HEK293 (cell line): ENCODE results near the gene CNPPD1.

Experiments
- CTCF ChIA-PET: fragments of 350-600 bp; formaldehyde crosslinking; extraction: SDS; loops from one replicate; lab custom pipeline; 2021; ENCODE audit warnings: antibody characterized with exemption; lab: Yijun Ruan, JAX
- POLR2A ChIA-PET: fragments of 300-600 bp; formaldehyde crosslinking; extraction: SDS; loops from one replicate; lab custom pipeline; 2020; ENCODE audit warnings: antibody characterized with exemption, inconsistent platforms; lab: Yijun Ruan, JAX
- H3K27ac ChIP-seq: fragments of 200-500 bp; sonication (Bioruptor generic); 2 replicates; pipeline ENCODE4 v1.5.1; 2014; ENCODE audit warnings: low read depth, low read length, control low read depth, inconsistent platforms; ENCODE audit errors: extremely low read depth
- H3K36me3 ChIP-seq, 2 experiments: fragments of 200-500 bp in 1 of 2; sonication (Bioruptor generic) in 1 of 2; 1 replicate in 1 of 2; 2 replicates in 1 of 2; pipeline ENCODE4 v1.5.1; 2014 to 2017; ENCODE audit warnings: inconsistent platforms in 2 of 2, low read length in 2 of 2; ENCODE audit not compliant: control insufficient read depth in 2 of 2, insufficient read depth in 1 of 2
- H3K4me1 ChIP-seq: fragments of 200-500 bp; sonication (Bioruptor generic); 2 replicates; pipeline ENCODE4 v1.5.1; 2014; ENCODE audit warnings: mild to moderate bottlenecking, low read length, inconsistent platforms; ENCODE audit not compliant: control insufficient read depth, insufficient read depth
- H3K4me3 ChIP-seq: 2 replicates; pipeline ENCODE4 v1.5.1; 2011; ENCODE audit warnings: low read depth, mild to moderate bottlenecking, control low read depth, low read length, moderate library complexity
- H3K9me3 ChIP-seq: fragments of 200-500 bp; sonication (Bioruptor generic); 2 replicates; pipeline ENCODE4 v1.5.1; 2014; ENCODE audit warnings: low read depth, low read length, inconsistent platforms; ENCODE audit not compliant: control insufficient read depth, insufficient read depth
- BCL11A ChIP-seq: fragments of 450-650 bp; formaldehyde crosslinking; IDR thresholded peaks from 2 replicates; pipeline ENCODE4 v1.5.1; 2016; ENCODE audit warnings: low read depth, missing biosample characterization, missing genetic modification characterization
- MEIS1 ChIP-seq: sonication (generic); formaldehyde crosslinking; IDR thresholded peaks from 2 replicates; pipeline ENCODE4 v1.8.1; 2022; ENCODE audit warnings: missing genetic modification reagents, mild to moderate bottlenecking, borderline replicate concordance
- OVOL3 ChIP-seq: fragments of 450-650 bp; formaldehyde crosslinking; IDR thresholded peaks from 2 replicates; pipeline ENCODE4 v1.5.1; 2016; ENCODE audit warnings: missing biosample characterization, missing genetic modification characterization
- PRDM4 ChIP-seq: fragments of 450-650 bp; formaldehyde crosslinking; IDR thresholded peaks from 2 replicates; pipeline ENCODE4 v1.5.1; 2017; ENCODE audit warnings: missing biosample characterization, missing genetic modification characterization
- SCRT1 ChIP-seq: fragments of 450-650 bp; formaldehyde crosslinking; IDR thresholded peaks from 2 replicates; pipeline ENCODE4 v1.5.1; 2016; ENCODE audit warnings: missing biosample characterization, missing genetic modification characterization, borderline replicate concordance
- ZBTB10 ChIP-seq: fragments of 450-650 bp; formaldehyde crosslinking; IDR thresholded peaks from 2 replicates; pipeline ENCODE4 v1.5.1; 2016; ENCODE audit warnings: missing biosample characterization, missing genetic modification characterization
- ZBTB44 ChIP-seq: fragments of 450-650 bp; IDR thresholded peaks from 2 replicates; pipeline ENCODE4 v1.5.1; 2018; ENCODE audit warnings: missing biosample characterization, mild to moderate bottlenecking, missing genetic modification characterization
- ZBTB8A ChIP-seq: fragments of 450-650 bp; formaldehyde crosslinking; IDR thresholded peaks from 2 replicates; pipeline ENCODE4 v1.5.1; 2016; ENCODE audit warnings: missing biosample characterization, missing genetic modification characterization
- ZNF133 ChIP-seq: fragments of 450-650 bp; formaldehyde crosslinking; IDR thresholded peaks from 2 replicates; pipeline ENCODE4 v1.5.1; 2016; ENCODE audit warnings: missing biosample characterization, missing genetic modification characterization
- ZNF146 ChIP-seq: fragments of 450-650 bp; formaldehyde crosslinking; IDR thresholded peaks from 2 replicates; pipeline ENCODE4 v1.5.1; 2016; ENCODE audit warnings: missing biosample characterization, missing genetic modification characterization
- ZNF26 ChIP-seq: fragments of 450-650 bp; formaldehyde crosslinking; IDR thresholded peaks from 2 replicates; pipeline ENCODE4 v1.5.1; 2016; ENCODE audit warnings: missing biosample characterization, missing genetic modification characterization
- ZNF266 ChIP-seq: fragments of 450-650 bp; formaldehyde crosslinking; IDR thresholded peaks from 2 replicates; pipeline ENCODE4 v1.5.1; 2016; ENCODE audit warnings: missing biosample characterization, missing genetic modification characterization, low read depth
- ZNF335 ChIP-seq: fragments of 450-650 bp; formaldehyde crosslinking; conservative IDR thresholded peaks from 2 replicates; pipeline ENCODE4 v1.5.1; 2016; ENCODE audit warnings: missing biosample characterization, missing genetic modification characterization
- ZNF394 ChIP-seq: fragments of 450-650 bp; formaldehyde crosslinking; IDR thresholded peaks from 2 replicates; pipeline ENCODE4 v1.5.1; 2016; ENCODE audit warnings: missing biosample characterization, missing genetic modification characterization, mild to moderate bottlenecking, moderate library complexity, borderline replicate concordance
- ZNF426 ChIP-seq: fragments of 450-650 bp; formaldehyde crosslinking; IDR thresholded peaks from 2 replicates; pipeline ENCODE4 v1.5.1; 2017; ENCODE audit warnings: missing biosample characterization, missing genetic modification characterization, mild to moderate bottlenecking, inconsistent platforms, moderate library complexity
- ZNF48 ChIP-seq: fragments of 450-650 bp; formaldehyde crosslinking; IDR thresholded peaks from 2 replicates; pipeline ENCODE4 v1.5.1; 2016; ENCODE audit warnings: missing biosample characterization, missing genetic modification characterization
- ZNF677 ChIP-seq: fragments of 450-650 bp; IDR thresholded peaks from 2 replicates; pipeline ENCODE4 v1.5.0; 2018; ENCODE audit warnings: missing biosample characterization, mild to moderate bottlenecking, missing genetic modification characterization, moderate library complexity
- ZNF768 ChIP-seq: fragments of 450-650 bp; formaldehyde crosslinking; IDR thresholded peaks from 2 replicates; pipeline ENCODE4 v1.5.1; 2018; ENCODE audit warnings: missing biosample characterization, mild to moderate bottlenecking, missing genetic modification characterization
- ZNF777 ChIP-seq: fragments of 450-650 bp; formaldehyde crosslinking; IDR thresholded peaks from 2 replicates; pipeline ENCODE4 v1.5.1; 2017; ENCODE audit warnings: missing biosample characterization, missing genetic modification characterization, borderline replicate concordance
- ZSCAN16 ChIP-seq: fragments of 450-650 bp; formaldehyde crosslinking; IDR thresholded peaks from 2 replicates; pipeline ENCODE4 v1.5.1; 2016; ENCODE audit warnings: missing biosample characterization, missing genetic modification characterization

CNPPD1 gene

GRCh38 chr2:219183151-219183772, 6.5 kb upstream of the CNPPD1 start:
- TF ChIP-seq ZNF426 (no peak), SCRT1 (tag by site-specific recombination) (no peak), ZNF133 (no peak), ZNF777 (tag by site-specific recombination) (no peak)
- TF ChIP-seq, all 188 proteins: peak for 0
- Histone ChIP-seq H3K9me3 (no peaks in the 10 kb centered on the region), H3K27ac (no peak overlapping the region), H3K36me3 (peaks cover 0 to 60% of the 10 kb centered on the region in 2 experiments; a peak in 2 of 3 replicates), H3K4me1 (peaks cover 2% of the 10 kb centered on the region; the same call in 1 of the 2 replicates), H3K4me3 (no peak overlapping the region)
- ChIA-PET POLR2A (interaction anchor here (4.6 kb wide), 1 partner anchor 23 kb away, joined by 14 read pairs; the partner anchor contains the start of gene ZFAND2B), CTCF (interaction anchor here (0.7 to 1.7 kb wide), 4 partner anchors 10 to 377 kb away, joined by 3 to 6 read pairs (median 3); no protein-coding TSS in a partner anchor)

- POLR2A ChIA-PET: interaction anchor here (4.6 kb wide), 1 partner anchor 24 kb away, joined by 14 read pairs; the partner anchor contains the start of gene ZFAND2B
- CTCF ChIA-PET: interaction anchor here (0.7 to 1.7 kb wide), 4 partner anchors 11 to 378 kb away, joined by 3 to 6 read pairs (median 3); no protein-coding TSS in a partner anchor
- Histone ChIP-seq H3K27ac (no peak overlapping the region), H3K36me3 (peaks cover 0 to 60% of the 10 kb centered on the region in 2 experiments; a peak in 2 of 3 replicates), H3K9me3 (no peaks in the 10 kb centered on the region), H3K4me1 (peaks cover 2% of the 10 kb centered on the region; the same call in 1 of the 2 replicates), H3K4me3 (no peak overlapping the region)
- TF ChIP-seq ZSCAN16 (tag by site-specific recombination) (no peak), ZBTB8A (no peak), MEIS1 (CRISPR knock-in tag) (no peak), ZNF768 (tag by site-specific recombination) (no peak), ZNF394 (tag by site-specific recombination) (no peak), ZNF335 (tag by site-specific recombination) (no peak), ZNF48 (tag by site-specific recombination) (no peak), ZNF26 (tag by site-specific recombination) (no peak), BCL11A (tag by site-specific recombination) (no peak), ZNF266 (no peak), ZNF677 (no peak)
Measured at GRCh38 chr2:219182331-219183150, 5.8 kb upstream of the CNPPD1 start.

GRCh38 chr2:219181531-219181930, 4.8 kb upstream of the CNPPD1 start:
- ChIA-PET CTCF (interaction anchor here (0.8 kb wide), 2 partner anchors 33 to 284 kb away, joined by 3 read pairs; no protein-coding TSS in a partner anchor), POLR2A (interaction anchor here (4.6 kb wide), 1 partner anchor 25 kb away, joined by 14 read pairs; the partner anchor contains the start of gene ZFAND2B)
- Histone ChIP-seq H3K4me1 (peaks cover 2% of the 10 kb centered on the region; the same call in 1 of the 2 replicates), H3K36me3 (peaks cover 0 to 60% of the 10 kb centered on the region in 2 experiments; a peak in 2 of 3 replicates), H3K27ac (no peak overlapping the region), H3K4me3 (no peak overlapping the region), H3K9me3 (no peaks in the 10 kb centered on the region)
- no peak for TF ChIP-seq ZNF146 (tag by site-specific recombination)
- no peak for TF ChIP-seq OVOL3 (tag by site-specific recombination)
- TF ChIP-seq PRDM4 (tag by site-specific recombination): no peak
- no peak for TF ChIP-seq ZBTB10 (tag by site-specific recombination)
- no peak for TF ChIP-seq ZBTB44 (tag by site-specific recombination)
